MG63 (cell line): ENCODE data around the gene C2CD4B. TPM values are rescaled to one million over a fixed set of nuclear protein-coding genes. Genes with fewer than 3 reads are reported as not detected.
A peak's percentile ranks its signal among the peaks of the same experiment; 100 is the strongest.

Experiments
- DNase-seq: peaks from one replicate; pipeline ENCODE4 v3.0.0-alpha.2; 2020
- H3K27me3 ChIP-seq: fragments of 250-450 bp; sonication (Bioruptor Pico); 2 replicates; pipeline ENCODE4 v1.5.1; 2020; ENCODE audit warnings: mild to moderate bottlenecking, moderate library complexity
- H3K36me3 ChIP-seq: fragments of 250-450 bp; sonication (Bioruptor Pico); 2 replicates; pipeline ENCODE4 v1.5.1; 2020; ENCODE audit warnings: mild to moderate bottlenecking, moderate library complexity
- H3K4me3 ChIP-seq: fragments of 250-450 bp; sonication (Bioruptor Pico); 2 replicates; pipeline ENCODE4 v1.5.1; 2020; ENCODE audit warnings: mild to moderate bottlenecking, moderate library complexity
- H3K9me3 ChIP-seq: fragments of 250-450 bp; sonication (Bioruptor Pico); 2 replicates; pipeline ENCODE4 v1.5.1; 2020; ENCODE audit warnings: mild to moderate bottlenecking, moderate library complexity
- total RNA-seq: library from RNA; depleted of rRNA; stranded (reverse); fragments of >200 nt; shearing (Covaris generic); gene quantifications from 2 replicates; pipeline ENCODE4 v1.2.3, GENCODE V29; 2014; ENCODE audit warnings: low replicate concordance; rRNA removed

C2CD4B gene
- total RNA-seq, 1 experiment from 2014 or later = not detected

DNA sequence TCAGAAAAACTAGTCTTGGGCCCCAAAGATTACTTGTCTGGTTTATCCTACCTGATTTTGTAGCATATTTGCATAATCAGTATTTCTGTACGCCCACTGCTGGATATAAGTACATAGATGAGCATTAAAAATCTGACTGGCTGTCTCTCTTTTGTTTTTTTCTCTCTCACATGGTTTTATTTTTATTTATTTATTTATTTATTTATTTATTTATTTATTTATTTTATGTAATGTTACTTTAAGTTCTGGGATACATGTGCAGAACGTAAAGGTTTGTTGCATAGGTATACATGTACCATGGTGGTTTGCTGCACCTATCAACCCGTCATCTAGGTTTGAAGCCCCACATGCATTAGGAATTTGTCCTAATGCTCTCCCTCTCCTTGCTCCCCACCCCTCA, 31.9 kb downstream of the C2CD4B start:
- Histone ChIP-seq H3K9me3 (peaks cover 8% of the 10 kb centered on the region; the same call in 1 of the 2 replicates), H3K36me3 (no peaks in the 10 kb centered on the region), H3K4me3 (no peak overlapping the region), H3K27me3 (no peaks in the 10 kb centered on the region)
- no peak for DNase-seq

- Histone ChIP-seq H3K27me3 (no peaks in the 10 kb centered on the region), H3K36me3 (no peaks in the 10 kb centered on the region), H3K9me3 (peaks cover 8% of the 10 kb centered on the region), H3K4me3 (no peak overlapping the region)
- DNase-seq = no peak
Observed at GRCh38 chr15:62128916-62129315, 36.2 kb downstream of the C2CD4B start.

DNA sequence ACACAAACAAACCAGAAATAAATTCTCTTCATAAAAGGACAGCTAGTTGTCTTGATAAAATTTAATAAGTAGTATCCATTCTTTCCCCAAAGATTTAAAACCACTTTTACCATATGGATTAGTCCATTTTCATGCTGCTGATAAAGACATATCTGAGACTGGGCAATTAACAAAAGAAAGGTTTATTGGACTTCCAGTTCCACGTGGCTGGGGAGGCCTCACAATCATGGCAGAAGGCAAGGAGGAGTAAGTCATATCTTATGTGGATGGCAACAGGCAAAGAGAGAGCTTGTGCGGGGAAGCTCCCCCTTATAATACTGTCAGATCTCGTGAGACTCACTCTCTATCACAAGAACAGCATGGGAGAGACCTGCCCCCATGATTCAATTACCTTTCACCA, 38.7 kb downstream of the C2CD4B start:
- Histone ChIP-seq H3K9me3 (peaks cover 6% of the 10 kb centered on the region), H3K36me3 (no peaks in the 10 kb centered on the region), H3K27me3 (no peaks in the 10 kb centered on the region), H3K4me3 (no peak overlapping the region)
- no peak for DNase-seq

DNA sequence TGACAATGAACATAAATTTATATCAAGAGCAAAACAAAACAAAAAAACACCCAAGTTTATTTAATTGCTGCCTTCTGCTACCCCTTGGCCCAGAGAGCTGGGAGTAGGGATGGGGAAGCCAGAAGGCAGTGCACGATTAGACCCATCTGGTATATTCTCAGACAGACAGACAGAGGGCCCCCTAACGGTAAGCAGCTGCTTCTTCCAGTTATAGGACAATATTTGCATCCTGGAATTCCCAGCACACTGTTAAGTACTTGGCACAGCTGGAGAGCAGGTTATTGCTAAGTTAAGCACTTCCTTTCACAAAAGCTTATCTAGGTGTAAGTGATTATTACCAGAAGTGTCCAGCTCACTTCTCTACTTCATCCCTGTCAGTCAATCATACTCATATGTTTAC, 39.3 kb downstream of the C2CD4B start:
- Histone ChIP-seq H3K27me3 (no peaks in the 10 kb centered on the region), H3K36me3 (no peaks in the 10 kb centered on the region), H3K9me3 (peaks cover 6% of the 10 kb centered on the region), H3K4me3 (no peak overlapping the region)
- peak; percentile 35 for DNase-seq

- no peaks in the 10 kb centered on the region for H3K27me3 ChIP-seq
- no peaks in the 10 kb centered on the region for H3K36me3 ChIP-seq
- DNase-seq = no peak
- H3K9me3 ChIP-seq = peaks cover 9% of the 10 kb centered on the region
- no peak overlapping the region for H3K4me3 ChIP-seq
Observed at GRCh38 chr15:62124973-62125303, 40.1 kb downstream of the C2CD4B start.

- Histone ChIP-seq H3K36me3 (no peaks in the 10 kb centered on the region), H3K27me3 (no peaks in the 10 kb centered on the region), H3K4me3 (no peak overlapping the region), H3K9me3 (peaks cover 12% of the 10 kb centered on the region)
- DNase-seq = no peak
Observed at GRCh38 chr15:62124176-62124972, 40.7 kb downstream of the C2CD4B start.

GRCh38 chr15:62122249-62122648, 42.8 kb downstream of the C2CD4B start:
- H3K9me3 ChIP-seq = peaks cover 11% of the 10 kb centered on the region
- no peaks in the 10 kb centered on the region for H3K36me3 ChIP-seq
- no peak for DNase-seq
- H3K27me3 ChIP-seq = no peaks in the 10 kb centered on the region
- no peak overlapping the region for H3K4me3 ChIP-seq

GRCh38 chr15:62121273-62122015, 43.6 kb downstream of the C2CD4B start:
- DNase-seq = no peak
- Histone ChIP-seq H3K36me3 (no peaks in the 10 kb centered on the region), H3K9me3 (peaks cover 11% of the 10 kb centered on the region), H3K27me3 (no peaks in the 10 kb centered on the region), H3K4me3 (no peak overlapping the region)

- H3K9me3 ChIP-seq = peaks cover 11% of the 10 kb centered on the region
- H3K36me3 ChIP-seq = no peaks in the 10 kb centered on the region
- H3K4me3 ChIP-seq = no peak overlapping the region
- no peak for DNase-seq
- H3K27me3 ChIP-seq = no peaks in the 10 kb centered on the region
Observed at GRCh38 chr15:62120776-62121175, 44.3 kb downstream of the C2CD4B start.

GRCh38 chr15:62119874-62120273, 45.2 kb downstream of the C2CD4B start:
- Histone ChIP-seq H3K9me3 (peaks cover 11% of the 10 kb centered on the region), H3K4me3 (no peak overlapping the region), H3K27me3 (no peaks in the 10 kb centered on the region), H3K36me3 (no peaks in the 10 kb centered on the region)
- no peak for DNase-seq

- Histone ChIP-seq H3K9me3 (peaks cover 11% of the 10 kb centered on the region), H3K4me3 (no peak overlapping the region), H3K27me3 (no peaks in the 10 kb centered on the region), H3K36me3 (no peaks in the 10 kb centered on the region)
- DNase-seq = peak; percentile 52
Observed at GRCh38 chr15:62119227-62119864, 45.7 kb downstream of the C2CD4B start.

- H3K9me3 ChIP-seq = peaks cover 11% of the 10 kb centered on the region
- H3K4me3 ChIP-seq = no peak overlapping the region
- no peaks in the 10 kb centered on the region for H3K27me3 ChIP-seq
- no peak for DNase-seq
- no peaks in the 10 kb centered on the region for H3K36me3 ChIP-seq
Observed at GRCh38 chr15:62118520-62119226, 46.4 kb downstream of the C2CD4B start.

GRCh38 chr15:62115847-62116246, 49.2 kb downstream of the C2CD4B start:
- DNase-seq = no peak
- no peaks in the 10 kb centered on the region for H3K36me3 ChIP-seq
- no peaks in the 10 kb centered on the region for H3K27me3 ChIP-seq
- no peak overlapping the region for H3K4me3 ChIP-seq
- peaks cover 11% of the 10 kb centered on the region for H3K9me3 ChIP-seq

Other genes with a start within 250 kb of the C2CD4B start
- gene VPS13C, start 104.8 kb downstream of the C2CD4B start, total RNA-seq = 7.9 and 13.0 TPM in 2 replicates
- gene C2CD4A, start 98.3 kb downstream of the C2CD4B start, total RNA-seq = not detected in 2 replicates
- gene TLN2, start 225.3 kb upstream of the C2CD4B start, total RNA-seq = 16.5 and 20.4 TPM in 2 replicates